Measurements from ENCODE around the gene CCDC107.

GRCh38 chr9:35618325-35618727, 39.8 kb upstream of the CCDC107 start, which contains the start of gene CD72:
- TF ChIP-seq CTCF (conservative IDR thresholded peaks at IDR 0.05; ENCODE audit: low read depth, low read length) (no peak), EZH2 (IDR thresholded peaks at IDR 0.05; ENCODE audit: low read length, unreplicated experiment) (no peak)

All from PC-3 (cell line).